HEK293 (cell line): ENCODE results near the gene PNPLA2.

Experiments used
- ZNF701 ChIP-seq: fragments of 450-650 bp; formaldehyde crosslinking; IDR thresholded peaks from 2 replicates; pipeline ENCODE4 v1.5.1; 2016; ENCODE audit warnings: missing biosample characterization, missing genetic modification characterization
- ZNF830 ChIP-seq: fragments of 450-650 bp; IDR thresholded peaks from 2 replicates; pipeline ENCODE4 v1.5.0; 2018; ENCODE audit warnings: missing biosample characterization, missing genetic modification characterization, low read depth, mild to moderate bottlenecking, moderate library complexity
- TF ChIP-seq, protein P1 (sequence below): fragments of 450-650 bp; formaldehyde crosslinking; IDR thresholded peaks from 2 replicates; pipeline ENCODE4 v1.5.1; 2016; ENCODE audit warnings: missing biosample characterization, missing genetic modification characterization

DNA sequence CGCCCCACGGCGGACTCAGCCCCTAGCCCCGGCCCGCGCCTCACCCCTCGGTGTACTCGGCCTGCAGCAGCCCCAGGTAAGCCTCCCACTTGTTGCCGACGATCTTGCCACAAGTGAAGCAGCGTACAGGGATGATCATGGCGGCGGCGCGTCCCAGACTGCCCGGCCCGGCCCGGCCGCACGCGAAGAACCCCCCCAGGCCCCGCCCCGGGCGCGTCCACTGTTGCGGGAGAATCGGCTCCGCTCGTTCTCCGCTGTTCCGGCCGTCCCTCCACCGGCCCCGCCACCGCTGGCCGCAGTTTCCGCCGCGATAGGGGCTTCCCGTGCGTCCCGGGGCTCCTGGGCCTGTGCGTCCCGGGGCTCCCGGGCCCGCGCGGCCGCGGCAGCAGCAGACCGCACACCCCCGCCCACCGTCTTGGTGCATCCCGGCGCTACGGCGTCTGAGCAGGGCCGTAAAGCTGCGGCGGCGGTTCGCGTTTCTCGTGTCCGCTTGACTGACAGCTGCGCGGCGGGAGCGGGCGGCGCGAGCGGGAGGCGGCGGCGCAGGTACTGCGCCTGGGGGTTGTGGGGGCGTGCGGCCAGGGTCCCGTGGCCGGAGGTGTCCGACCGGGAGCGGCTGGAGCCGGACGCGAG is 23.8 kb downstream of the PNPLA2 start, which contains the start of the genes POLR2L and TSPAN4:
- TF ChIP-seq ZNF701 (tag by site-specific recombination) (no peak), ZNF830 (tag by site-specific recombination) (no peak)
- TF ChIP-seq, protein P1, sequence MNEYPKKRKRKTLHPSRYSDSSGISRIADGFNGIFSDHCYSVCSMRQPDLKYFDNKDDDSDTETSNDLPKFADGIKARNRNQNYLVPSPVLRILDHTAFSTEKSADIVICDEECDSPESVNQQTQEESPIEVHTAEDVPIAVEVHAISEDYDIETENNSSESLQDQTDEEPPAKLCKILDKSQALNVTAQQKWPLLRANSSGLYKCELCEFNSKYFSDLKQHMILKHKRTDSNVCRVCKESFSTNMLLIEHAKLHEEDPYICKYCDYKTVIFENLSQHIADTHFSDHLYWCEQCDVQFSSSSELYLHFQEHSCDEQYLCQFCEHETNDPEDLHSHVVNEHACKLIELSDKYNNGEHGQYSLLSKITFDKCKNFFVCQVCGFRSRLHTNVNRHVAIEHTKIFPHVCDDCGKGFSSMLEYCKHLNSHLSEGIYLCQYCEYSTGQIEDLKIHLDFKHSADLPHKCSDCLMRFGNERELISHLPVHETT, result no peak
